ENCODE measurements around the gene GHITM. TPM values are rescaled to one million over a fixed set of nuclear protein-coding genes. Genes with fewer than 3 reads are reported as not detected.

The GHITM gene
- total RNA-seq, 1 experiment from 2014 or later, result 156 TPM

GRCh38 chr10:84176836-84177474 is 37.6 kb downstream of the GHITM start:
- DNase-seq (ENCODE audit: low read depth, low spot score) (no peak), ATAC-seq (no peak)
- Histone ChIP-seq H3K9me3 (ENCODE audit: control insufficient read depth in 1 of 2, insufficient read depth in 1 of 2, low read depth in 1 of 2, low read length in 2 of 2) (no peaks in the 10 kb centered on the region), H3K4me3 (replicated peaks in 1 of 2; ENCODE audit: low read depth in 1 of 2, low read length in 2 of 2) (no peak overlapping the region), H2AFZ (ENCODE audit: low read depth, low read length, poor library complexity, severe bottlenecking) (no peak overlapping the region), H3K79me2 (ENCODE audit: insufficient read depth, low read length) (no peaks in the 10 kb centered on the region), H3K4me2 (ENCODE audit: low read length) (no peak overlapping the region), H3K36me3 (ENCODE audit: control insufficient read depth in 1 of 2, insufficient read depth in 2 of 2, low read length in 2 of 2) (no peaks in the 10 kb centered on the region), H3K9me2 (ENCODE audit: insufficient read depth) (no peaks in the 10 kb centered on the region), H3K27me3 (ENCODE audit: insufficient read depth, low read length) (no peaks in the 10 kb centered on the region), H4K20me1 (ENCODE audit: insufficient read depth) (no peaks in the 10 kb centered on the region), H3K9ac (ENCODE audit: low read length) (no peak overlapping the region), H3K4me1 (ENCODE audit: control insufficient read depth in 1 of 2, insufficient read depth in 2 of 2, low read length in 2 of 2) (no peaks in the 10 kb centered on the region), H3K27ac (ENCODE audit: low read depth, low read length) (no peak overlapping the region)
- intact Hi-C loops (cut with micrococcal nuclease), result no loop called here
- ChIA-PET CTCF (no interaction called here), POLR2A (no interaction called here), RAD21 (ENCODE audit: low non-redundant PET in 1 of 2, low total read pairs in 2 of 2, uncharacterized antibody in 2 of 2, unreplicated experiment in 2 of 2) (no interaction called here)
- no TSS peak for BruUV-seq (replicated peaks)
- TF ChIP-seq POLR2A (IDR thresholded peaks at IDR 0.05; ENCODE audit: borderline replicate concordance, extremely low read depth, insufficient read depth, insufficient read length) (no peak), MAX (IDR thresholded peaks at IDR 0.05) (no peak), ZNF274 (IDR thresholded peaks at IDR 0.05; ENCODE audit: low read depth, low read length) (no peak), EZH2phosphoT487 (IDR thresholded peaks at IDR 0.05; ENCODE audit: borderline replicate concordance) (no peak), RAD21 (IDR thresholded peaks at IDR 0.05; ENCODE audit: low read depth) (no peak), CEBPB (IDR thresholded peaks at IDR 0.05; ENCODE audit: low read depth) (no peak), POLR2AphosphoS5 (IDR thresholded peaks at IDR 0.05; ENCODE audit: low read depth, low read length) (no peak), SRF (IDR thresholded peaks at IDR 0.05; ENCODE audit: low read depth) (no peak), ZBTB33 (IDR thresholded peaks at IDR 0.05; ENCODE audit: extremely low read depth, insufficient replicate concordance, low read length) (no peak), YY1 (IDR thresholded peaks at IDR 0.05; ENCODE audit: extremely low read depth, insufficient replicate concordance, low read depth, low read length) (no peak), ELF1 (IDR thresholded peaks at IDR 0.05; ENCODE audit: borderline replicate concordance, low read depth) (no peak), TCF7L2 (IDR thresholded peaks at IDR 0.05; ENCODE audit: borderline replicate concordance, extremely low read depth, insufficient read depth, insufficient read length) (no peak), ATF3 (IDR thresholded peaks at IDR 0.05) (no peak)
